T-helper 17 cell (primary cell): ENCODE data around the gene FETUB. TPM values are rescaled to one million over a fixed set of nuclear protein-coding genes. Genes with fewer than 3 reads are reported as not detected.

ENCODE experiments used
- total RNA-seq, 4 donors: library from RNA in 2 of 4; stranded (reverse) in 2 of 4; gene quantifications; one replicate each; pipeline ENCODE4 v1.2.3 and lab custom pipeline; 2022 to 2026

FETUB gene
- total RNA-seq, 2 donors from 2014 or later: not detected

Other genes with a start within 250 kb of the FETUB start
- 1 to 10 TPM; 2.7 to 4.3 TPM for gene CRYGS, start 96.0 kb upstream of the FETUB start, total RNA-seq
- 10 to 100 TPM; 12.9 to 14.2 TPM for gene TBCCD1, start 73.1 kb upstream of the FETUB start, total RNA-seq
- 100 to 1,000 TPM in 1 of 2 donors, 10 to 100 TPM in 1; 83.4 to 101 TPM for gene DNAJB11, start 69.7 kb upstream of the FETUB start, total RNA-seq
- not detected for gene AHSG, start 27.3 kb upstream of the FETUB start, total RNA-seq
- not detected for gene HRG, start 25.6 kb downstream of the FETUB start, total RNA-seq
- gene KNG1, start 77.0 kb downstream of the FETUB start, total RNA-seq: not detected
- gene EIF4A2, start 143.2 kb downstream of the FETUB start, total RNA-seq: 100 to 1,000 TPM; 874 to 882 TPM
- 10 to 100 TPM; 11.6 to 14.5 TPM for gene RFC4, start 166.1 kb downstream of the FETUB start, total RNA-seq
- gene ADIPOQ, start 202.3 kb downstream of the FETUB start, total RNA-seq: not detected